NCI-H2107 (cell line): ENCODE results near the gene ASXL3.

ENCODE experiments used
- DNase-seq: peaks from one replicate; lab custom pipeline; 2025; lab: John Stamatoyannopoulos, UW

Gene ASXL3

DNA sequence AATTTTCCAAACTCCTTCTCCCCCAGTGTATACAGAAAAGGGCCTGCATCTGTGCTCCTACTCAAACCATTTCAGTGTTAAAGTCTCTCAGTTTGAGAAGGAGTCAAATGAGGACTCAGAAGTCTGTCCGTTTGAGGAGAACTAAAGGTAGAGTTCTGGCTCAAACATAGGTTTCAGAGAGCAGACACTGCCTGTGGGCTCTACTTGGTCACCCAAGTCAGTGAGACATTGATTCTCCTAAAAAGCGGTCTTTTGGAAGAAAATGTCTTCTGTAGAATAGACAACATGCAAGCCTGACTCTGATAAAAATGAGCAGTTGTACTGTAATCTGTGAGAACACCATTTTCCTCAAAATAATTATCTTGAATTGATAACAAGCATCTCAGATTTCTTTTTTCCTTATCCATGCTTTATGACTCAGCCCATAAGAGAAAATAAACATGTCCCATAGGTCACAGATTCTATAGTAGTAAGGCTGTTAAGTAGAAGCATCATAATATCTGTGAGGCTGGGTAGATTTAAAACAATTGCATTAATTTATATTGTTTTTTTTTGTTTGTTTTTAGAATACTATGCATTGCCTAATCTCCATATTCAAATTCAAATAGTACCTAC, 82.8 kb downstream of the ASXL3 start:
- DNase-seq = no peak

DNA sequence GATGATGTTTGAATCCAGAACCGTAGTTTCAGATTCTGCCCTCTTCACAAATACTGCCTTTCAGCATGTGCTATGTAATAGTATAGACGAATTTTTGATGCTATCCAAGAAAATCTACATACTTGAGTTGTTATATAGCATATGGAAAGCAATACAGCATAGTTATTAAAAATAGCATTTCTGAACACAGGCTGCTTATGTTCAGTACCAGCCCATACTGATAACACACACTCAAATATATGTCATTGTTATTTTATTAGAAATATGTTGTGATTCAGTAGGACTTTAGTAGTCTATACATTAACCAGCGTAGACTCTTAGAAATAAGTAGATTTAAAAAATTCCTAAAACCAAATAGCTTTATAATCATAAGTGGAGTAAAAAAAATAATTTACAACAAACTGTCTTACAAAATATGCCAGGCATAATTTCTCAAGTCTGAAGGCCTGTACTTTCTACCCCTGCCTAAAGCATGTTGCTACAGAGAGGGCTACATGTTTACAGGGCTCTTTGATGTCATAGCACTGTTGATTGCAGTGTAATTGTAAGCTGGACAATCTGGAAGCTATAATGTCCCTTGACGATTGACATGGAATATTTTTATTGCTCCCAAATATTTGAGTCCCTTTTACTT, 86.3 kb downstream of the ASXL3 start:
- DNase-seq = no peak

DNA sequence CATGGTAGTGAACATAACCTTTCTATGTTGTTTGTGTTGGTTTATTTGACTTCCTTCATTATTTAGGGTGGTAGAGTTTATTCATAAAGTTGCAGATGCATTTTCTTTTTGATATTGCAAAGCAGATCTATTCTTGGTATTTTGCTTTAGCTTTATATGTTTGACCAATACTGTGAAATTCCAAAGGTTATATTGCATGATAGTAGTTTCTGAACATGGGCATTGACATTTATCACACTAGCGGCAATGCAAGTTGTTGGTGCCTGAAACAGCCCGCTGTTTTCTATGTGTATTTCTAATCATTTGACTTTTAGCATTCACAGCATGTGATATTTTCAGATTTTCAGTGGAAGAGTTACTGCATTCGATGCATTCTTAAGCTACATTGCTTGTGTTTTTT, 87.2 kb downstream of the ASXL3 start:
- DNase-seq = no peak

DNA sequence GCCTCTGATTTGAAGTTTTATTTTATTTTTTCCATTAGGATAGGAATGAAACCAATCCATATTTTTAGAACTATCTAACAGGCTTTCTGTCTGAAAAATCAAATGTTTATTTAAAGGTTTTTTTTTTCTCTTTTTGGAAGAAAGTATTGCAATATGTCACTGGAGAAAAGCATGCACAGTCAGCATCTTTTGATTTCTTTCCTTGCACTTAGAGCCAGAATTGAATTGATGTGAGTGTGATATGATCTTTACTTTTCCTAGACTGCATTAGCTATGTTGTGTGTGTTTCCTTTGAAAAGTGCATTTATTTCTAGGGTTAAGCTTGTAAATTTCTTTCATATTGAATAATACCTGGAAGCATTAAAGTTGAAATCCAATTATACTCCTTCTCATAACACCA, 87.6 kb downstream of the ASXL3 start:
- DNase-seq = no peak

DNA sequence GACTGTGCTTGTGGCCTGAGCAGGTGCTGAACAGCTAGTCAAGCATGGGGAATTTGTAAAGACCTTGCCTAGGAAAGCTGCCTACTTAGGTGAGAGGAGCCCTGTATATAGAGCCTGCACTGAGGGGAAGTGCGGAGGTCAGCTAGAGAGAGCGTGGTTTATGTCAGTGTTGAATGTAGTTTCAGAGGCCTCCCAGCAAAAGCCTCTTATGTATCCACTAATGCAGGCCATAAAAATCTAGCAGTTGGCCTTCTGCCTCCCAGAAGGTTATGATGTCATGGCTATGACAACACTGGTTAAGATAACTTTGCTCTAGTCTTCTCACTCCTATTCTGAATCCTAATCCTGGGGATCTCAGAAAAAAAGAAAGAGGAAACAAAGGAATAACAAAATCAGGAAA, 88.9 kb downstream of the ASXL3 start:
- DNase-seq = no peak

DNA sequence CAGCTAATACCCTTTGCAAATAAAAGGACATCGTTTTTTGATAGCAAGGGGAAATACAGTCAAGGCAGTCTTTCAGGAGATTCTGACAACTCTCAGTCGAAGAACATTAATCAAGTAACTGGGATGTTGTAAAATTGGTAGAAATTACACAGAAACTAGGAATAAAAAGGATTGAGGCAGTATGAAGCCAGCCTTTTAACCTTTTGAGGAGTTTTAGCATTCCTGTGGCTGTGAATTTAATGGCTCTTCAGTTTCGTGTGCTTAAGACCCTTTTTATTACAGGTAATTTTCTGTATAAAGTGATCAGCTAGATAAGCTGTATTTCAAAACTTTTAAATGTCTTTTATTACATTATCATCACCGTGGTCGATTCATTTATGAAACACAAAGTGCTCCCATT, 91.6 kb downstream of the ASXL3 start:
- no peak for DNase-seq

DNA sequence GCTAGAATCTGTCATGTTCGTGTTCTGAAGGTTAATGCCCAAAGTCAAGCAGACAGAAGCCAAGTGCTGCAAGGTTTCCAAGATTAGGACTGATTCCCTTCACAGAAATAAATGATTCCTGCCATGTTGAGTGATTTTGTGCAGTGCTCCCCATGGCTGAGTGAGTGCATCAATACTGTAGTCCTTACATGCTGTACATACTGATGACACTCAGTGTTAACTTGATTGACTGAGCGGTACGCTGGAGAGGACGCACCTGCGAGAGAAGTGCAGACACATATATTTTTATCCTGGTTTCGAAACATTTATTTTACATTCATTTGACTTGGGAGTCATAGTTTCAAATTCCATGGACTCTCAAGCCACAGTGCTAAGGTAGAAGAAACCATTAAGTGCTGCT, 92.0 kb downstream of the ASXL3 start:
- no peak for DNase-seq

DNA sequence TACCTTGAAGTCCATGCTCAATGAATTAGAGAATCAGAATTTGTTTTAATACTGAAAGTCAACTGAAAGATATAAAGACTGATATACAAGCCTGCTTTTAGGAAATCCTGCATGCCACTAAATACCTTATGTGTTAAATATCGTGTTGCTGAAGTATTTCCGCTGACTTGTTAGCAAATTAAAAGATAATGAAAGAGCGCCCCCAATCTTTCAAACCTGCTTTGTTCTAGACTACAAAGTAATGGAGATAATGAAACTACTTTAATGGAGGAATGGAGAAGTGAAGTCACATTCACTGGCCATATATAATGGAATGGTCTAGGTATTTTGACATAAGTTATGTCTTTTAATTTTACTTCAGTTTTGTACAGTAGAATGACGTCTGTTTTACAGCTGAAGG, 95.7 kb downstream of the ASXL3 start:
- DNase-seq = no peak

DNA sequence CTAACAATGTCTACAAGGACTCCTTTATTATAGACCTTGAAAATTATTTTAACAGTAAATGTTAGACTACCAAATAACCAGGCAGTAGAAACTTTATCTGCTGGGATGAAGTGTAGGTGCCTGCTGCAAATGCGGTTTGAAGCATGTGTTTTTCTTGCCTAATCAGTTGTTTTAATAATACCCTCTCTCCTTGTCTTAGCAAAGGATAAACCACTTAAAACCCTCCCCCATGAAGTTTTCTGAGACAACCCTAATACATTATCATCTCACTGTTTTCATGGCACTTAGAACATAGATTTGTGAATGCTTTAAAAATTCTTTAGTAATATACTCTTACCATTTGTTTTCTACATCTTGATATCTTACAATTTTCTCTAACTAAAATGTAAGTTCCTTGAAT, 98.6 kb downstream of the ASXL3 start:
- no peak for DNase-seq

DNA sequence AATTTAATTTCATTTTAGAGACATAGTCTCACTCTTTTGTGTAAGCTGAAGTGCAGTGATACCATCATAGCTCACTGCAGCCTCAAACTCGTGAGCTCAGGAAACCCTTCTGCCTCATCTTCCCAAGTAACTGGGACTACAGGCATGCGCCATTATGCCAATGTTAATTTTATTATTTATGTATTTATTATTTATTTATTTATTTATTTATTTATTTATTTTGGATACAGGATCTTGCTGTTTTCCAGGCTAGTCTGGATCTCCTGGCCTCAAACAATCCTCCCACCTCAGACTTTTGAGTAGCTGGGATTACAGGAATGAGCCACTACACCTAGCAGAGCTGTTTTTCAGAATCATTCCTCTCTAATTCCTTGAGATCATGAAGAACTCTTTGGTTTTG, 99.9 kb downstream of the ASXL3 start:
- no peak for DNase-seq

DNA sequence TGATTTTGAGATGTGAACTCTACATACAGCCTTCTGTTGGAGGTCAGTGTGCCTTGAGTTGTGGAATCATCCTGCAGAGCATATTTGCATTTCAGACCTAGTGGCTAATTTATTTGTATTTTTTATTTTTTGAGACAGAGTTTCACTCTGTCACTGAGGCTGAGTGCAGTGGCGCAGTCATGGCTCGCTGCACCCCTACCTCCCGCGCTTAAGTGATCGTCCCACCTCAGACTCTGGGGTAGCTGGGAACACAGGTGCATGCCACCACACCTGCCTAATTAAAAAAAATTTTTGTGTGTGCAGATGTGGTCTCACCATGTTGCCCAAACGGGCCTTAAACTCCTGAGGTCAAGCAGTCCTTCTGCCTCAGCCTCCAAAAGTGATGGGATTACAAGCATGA, 104.4 kb downstream of the ASXL3 start:
- no peak for DNase-seq

DNA sequence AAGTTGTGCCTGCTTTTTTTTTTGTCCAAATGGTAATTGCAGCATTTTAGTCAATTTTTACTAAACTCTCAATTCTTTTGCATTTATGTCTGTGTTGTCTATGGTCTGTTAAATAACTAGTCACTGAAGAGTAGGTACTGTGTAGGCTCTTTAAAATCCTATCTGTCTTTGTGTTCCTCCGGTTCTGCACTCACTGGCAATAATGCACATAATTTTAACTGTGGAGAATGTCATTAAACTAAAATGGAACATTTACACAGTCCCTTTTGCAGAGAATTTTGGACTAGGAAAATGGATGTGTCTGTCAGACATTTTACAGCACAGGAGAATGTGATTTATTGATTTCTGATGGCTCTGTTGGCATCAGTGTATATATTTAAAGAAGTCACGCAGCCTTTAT, 116.6 kb downstream of the ASXL3 start:
- DNase-seq = no peak

DNA sequence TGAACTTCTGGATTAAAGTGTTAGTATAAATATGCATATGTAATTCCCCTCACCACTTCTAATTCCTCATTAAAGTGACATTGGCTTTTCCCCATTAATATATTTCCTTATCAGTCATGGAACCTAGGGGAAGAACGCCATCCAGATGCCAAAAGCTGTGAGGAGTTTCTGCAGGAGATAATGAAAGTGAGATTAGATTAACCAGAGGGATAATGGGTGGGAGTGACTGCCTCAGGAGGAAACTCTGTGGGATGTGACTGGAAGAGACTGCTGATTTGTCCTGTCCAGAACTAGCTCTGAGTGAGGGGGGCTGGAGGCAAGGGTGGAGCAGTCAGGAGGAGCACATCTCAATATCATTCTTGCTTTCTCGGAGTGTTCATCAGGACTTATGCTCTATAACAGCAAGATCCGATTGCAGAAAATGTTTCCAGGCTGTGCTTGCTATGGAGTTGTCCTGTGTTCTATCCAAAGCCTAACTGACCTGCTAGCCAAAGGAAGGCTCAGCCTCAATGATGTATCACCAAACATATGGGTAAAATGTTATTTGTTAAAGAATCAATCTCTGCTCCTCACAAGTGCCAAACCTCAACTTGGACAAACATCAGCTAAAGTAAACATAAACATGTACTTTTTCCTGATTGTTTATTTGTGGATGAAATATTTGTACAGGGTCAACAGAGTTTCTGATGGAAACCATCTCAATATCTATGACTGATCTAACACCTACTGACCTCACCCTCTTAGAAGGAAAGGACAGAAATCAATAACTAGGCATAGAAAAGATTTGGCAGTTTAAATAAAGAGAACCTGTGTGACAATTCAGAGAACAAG, 118.5 kb downstream of the ASXL3 start:
- no peak for DNase-seq

DNA sequence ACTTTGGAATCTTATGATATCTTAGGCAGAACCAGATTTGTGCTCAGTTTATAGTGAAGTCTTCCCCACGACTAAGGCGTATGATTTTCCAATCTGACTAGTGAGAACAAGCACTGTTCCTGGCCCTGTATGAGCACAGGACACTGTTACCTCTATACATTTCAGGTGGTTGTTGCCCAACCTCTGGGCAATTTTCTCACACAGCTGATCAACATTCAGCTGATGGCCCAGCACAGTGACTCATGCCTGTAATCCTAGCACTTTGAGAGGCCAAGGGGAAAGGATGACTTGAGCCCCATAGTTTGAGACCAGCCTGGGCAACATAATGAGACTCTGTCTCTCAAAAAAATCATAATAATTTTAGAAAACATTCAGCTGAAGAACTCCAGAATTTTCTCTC, 119.5 kb downstream of the ASXL3 start:
- DNase-seq = no peak

DNA sequence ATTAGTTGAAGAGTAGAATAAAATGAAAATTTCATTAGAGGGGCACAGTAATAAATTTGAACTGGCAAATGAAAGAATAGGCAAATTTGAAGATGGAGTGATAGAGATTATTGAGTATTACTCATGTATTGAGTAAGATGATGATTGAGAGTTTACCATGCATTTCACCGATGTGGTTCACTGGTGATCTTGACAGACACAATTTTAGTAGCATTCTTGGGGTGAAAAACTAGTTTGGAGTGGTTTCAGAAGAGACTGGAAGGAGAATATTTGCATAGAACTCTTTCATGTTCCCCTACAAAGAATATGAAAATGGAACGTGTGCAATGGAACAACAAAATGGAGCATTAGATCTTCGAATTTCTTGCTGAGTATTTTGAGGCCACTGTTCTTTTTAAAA, 121.4 kb downstream of the ASXL3 start:
- DNase-seq = no peak

DNA sequence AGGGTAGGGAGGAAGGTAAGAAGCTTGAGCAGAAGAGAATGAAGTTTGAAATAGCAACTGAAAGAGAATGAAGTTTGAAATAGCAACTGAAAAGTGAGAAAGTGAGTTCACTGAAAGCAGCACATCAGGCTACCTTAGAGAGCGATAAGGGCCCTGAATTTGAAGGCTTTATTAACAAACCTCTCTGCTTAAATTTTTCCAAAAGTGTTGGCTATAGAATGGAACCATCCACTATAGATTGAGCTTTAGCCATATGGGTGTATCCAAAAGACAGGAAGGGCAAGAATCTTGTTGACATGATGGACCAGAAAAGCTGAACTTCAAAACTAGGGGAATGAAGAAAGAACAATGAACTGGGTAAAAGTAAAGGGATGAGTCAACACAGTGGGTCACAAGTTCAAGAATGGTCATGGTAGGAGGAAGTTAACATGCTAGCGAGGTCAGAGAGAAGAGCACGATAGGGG, 122.5 kb downstream of the ASXL3 start:
- no peak for DNase-seq

DNA sequence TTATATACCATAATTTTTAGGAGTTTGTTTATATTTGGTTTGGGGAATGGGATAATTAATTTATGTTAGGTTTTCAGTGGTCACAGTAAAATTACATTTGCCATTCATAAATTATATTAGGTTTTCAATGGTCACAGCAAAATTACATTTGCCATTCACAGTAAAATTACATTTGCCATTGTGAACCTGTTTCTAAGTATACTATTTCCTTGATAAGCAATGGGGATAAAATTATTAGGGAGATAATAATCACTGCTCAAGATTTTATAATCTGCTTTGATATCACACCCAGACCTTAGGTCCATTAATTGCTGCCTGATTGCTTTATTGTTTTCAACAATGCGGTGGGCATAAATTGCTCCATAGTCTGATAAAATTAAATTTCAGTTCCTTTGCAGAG, 124.6 kb downstream of the ASXL3 start:
- no peak for DNase-seq

DNA sequence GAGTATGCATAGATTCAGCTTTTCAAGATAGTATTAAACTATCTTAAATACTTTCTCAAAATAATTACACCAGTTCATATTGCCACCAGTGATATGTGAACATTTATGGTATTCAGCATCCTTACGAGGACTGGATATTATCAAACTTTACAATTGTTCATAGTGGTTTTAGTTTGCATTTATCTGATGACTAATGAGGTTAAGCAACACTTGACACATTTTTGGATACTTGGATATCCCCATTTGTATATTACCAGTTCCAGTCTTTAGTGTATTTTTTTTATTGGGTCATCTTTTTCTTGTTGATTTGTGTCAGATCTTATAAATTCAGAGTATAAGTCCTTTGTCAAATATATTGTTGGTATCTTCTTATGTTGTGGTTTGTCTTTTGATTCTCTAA, 128.4 kb downstream of the ASXL3 start:
- DNase-seq = no peak

DNA sequence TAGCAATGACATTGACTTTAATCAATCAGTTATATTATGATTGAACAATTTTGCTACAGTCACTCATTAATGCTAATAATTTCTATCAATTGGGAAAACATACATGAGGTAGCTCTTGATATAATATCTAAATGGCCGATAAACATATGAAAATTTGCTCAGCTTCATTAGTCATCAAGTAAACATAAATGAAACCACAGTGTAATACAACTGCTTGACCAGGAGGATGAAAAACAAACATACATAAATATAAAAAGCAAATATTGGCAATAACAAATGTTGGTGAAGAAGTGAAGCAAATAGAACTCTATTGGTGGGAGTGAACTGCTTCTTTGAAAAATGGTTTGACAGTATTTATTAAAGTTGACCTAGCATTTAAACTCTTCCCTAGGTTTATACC, 130.9 kb downstream of the ASXL3 start:
- no peak for DNase-seq

DNA sequence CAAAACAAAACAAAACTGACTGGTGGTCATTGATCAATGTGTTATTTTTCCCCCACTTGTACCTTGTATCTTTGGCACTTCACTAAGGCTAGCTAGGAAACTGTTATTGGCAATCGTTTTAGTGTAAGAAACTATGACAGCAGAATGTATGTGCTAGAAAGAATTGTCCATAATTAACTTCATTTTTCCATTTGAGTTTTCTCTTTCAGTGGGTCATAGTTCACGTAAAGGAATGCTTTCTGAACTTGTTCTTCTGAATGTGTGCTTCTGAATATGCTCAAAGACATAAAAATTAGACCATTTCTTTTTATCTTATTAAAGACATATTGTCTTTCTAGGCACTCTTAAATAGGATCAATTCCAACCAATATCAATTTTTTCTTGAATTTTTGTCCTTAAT, 132.2 kb downstream of the ASXL3 start:
- no peak for DNase-seq

DNA sequence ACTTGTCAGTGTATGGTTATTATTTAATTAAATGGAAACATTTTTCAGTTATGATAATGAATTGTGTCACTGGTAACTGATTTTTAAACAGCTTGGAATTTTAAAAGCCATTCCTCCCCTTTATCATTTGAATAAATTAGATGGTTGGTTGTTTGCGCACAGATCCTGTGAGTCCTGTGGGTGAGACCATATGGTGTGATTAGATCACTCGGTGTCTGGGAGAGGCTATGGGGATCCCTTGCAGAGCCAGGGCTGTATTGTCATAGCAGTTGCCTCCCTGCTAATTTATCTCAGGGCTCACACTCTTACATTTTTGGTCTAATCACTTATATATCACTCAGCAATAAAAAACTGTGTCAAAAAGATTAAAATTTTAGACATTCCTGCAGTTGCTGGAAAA, 133.5 kb downstream of the ASXL3 start:
- no peak for DNase-seq

DNA sequence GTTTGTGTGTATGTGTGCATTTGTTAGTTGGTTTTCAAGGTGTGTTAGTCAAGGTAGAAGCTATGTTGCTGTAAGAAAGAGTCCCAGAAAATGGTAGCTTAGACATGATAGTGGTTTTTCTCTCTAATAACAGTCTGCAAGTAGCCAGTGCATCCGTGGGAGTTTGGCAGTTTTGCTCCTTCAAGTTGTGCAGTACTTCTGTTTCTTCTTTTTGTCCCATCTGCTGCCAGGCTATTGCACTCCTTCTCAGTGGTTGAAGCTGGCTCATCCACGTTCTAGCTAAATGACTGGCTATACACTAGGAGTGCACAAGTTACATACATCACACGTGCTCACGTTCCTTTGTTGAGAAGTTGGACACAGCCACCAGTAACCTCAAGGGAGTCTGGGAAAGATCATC, 134.7 kb downstream of the ASXL3 start:
- no peak for DNase-seq

DNA sequence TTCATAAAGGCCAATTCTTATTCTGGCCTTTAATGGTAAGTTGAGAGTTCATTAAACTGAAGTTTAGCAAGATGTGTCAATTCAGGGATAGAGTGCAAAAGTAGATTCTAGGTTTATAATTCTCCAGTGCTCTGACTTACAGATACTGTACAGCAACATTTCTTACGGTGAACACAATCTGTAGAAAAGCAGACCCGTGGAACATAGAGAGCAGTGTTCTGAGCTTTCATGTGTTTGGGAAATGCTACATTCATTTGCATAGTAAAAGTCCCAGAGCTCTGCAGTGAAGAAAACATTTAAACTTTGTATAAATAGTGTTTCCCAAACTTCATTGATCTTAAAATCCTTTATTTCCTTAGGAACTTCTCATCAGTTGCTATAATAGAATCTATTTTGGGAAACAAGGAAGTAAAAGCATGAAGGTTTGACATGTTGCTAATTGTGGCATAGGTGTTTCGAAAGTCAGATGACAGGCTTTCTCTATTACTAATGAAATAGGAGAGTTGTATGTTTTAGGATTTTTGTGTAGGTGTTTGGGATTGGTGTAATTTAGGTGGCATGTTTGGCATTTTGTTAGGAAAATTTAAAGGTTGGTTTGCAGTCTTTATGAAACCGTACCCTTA, 138.2 kb downstream of the ASXL3 start:
- no peak for DNase-seq
